GM18858 (cell line): ENCODE data around the gene TSPEAR.

Experiments
- ATAC-seq: cut with Tn5 transposase; IDR thresholded peaks from one replicate; pipeline ENCODE4 v1.9.1; 2021; ENCODE audit not compliant: unreplicated experiment

TSPEAR gene

DNA sequence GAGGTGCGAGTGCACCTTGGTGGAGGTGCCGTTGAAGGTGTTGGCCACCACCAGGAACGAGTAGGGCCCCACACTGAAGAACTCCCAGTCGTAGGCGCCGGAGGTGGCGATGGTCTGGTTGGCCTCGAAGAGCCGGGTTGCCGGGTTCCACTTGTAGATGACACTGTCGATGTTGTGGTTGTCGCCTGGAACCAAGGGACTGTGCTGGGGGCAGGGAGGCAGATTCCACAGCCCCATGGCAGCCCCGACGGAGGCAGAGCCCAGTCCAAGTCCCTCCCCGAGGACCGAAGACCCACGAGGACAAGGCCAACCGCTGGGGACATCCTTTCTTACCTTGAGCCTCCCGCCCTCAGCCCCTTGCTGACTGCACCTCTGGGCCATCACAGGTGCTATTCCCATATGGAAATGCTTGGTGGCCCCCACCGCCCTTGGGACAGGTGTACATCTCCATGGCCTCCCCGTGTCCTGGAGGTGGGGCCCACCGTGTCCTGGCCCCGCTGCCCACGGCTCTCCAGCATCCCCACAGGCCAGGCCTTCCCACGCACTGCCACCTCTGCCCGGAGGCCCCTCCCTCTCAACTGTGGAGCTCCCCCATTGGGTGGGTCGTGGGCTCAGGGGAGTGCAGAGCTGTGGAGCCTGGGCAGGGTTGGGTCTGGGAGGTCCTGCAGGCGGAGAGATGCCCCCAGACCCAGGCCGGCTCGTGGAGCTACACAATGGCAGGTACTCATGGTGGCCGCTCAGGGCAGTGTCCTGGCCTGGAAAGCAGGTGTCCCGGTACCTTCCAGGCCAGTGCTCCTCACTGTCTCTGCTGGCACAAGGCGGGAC, 189.2 kb downstream of the TSPEAR start:
- no peak for ATAC-seq

DNA sequence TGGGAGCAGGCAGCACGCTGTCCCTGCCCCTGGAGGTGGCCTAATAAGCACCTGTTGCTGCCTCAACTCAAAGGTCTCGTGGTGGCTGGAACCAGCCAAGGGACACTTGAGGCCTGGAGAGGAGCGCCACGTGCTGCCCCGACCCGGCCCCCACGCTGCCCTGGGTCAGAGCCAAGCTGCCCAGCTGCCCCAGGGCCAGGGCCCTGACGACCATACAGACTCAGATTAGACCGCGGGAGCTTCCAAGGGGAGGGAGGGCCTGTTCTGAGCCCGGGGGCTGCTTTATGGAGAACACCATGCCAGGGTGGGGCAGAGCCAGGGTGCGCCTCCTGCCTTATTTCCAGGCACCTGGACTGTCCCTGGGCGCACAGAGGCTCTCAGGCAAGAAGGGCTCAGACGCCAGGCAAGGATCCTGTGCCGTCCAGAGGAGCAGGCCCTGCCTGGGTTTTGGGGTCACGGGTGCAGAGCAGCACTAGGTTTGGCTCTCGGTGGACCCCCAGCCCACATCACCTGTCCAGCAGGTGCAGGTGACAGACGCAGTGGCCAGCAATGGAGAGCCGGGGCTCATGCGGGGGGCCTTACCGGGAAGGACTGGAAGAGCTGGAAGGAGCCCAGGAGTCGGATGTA, 190.0 kb downstream of the TSPEAR start:
- ATAC-seq = no peak

DNA sequence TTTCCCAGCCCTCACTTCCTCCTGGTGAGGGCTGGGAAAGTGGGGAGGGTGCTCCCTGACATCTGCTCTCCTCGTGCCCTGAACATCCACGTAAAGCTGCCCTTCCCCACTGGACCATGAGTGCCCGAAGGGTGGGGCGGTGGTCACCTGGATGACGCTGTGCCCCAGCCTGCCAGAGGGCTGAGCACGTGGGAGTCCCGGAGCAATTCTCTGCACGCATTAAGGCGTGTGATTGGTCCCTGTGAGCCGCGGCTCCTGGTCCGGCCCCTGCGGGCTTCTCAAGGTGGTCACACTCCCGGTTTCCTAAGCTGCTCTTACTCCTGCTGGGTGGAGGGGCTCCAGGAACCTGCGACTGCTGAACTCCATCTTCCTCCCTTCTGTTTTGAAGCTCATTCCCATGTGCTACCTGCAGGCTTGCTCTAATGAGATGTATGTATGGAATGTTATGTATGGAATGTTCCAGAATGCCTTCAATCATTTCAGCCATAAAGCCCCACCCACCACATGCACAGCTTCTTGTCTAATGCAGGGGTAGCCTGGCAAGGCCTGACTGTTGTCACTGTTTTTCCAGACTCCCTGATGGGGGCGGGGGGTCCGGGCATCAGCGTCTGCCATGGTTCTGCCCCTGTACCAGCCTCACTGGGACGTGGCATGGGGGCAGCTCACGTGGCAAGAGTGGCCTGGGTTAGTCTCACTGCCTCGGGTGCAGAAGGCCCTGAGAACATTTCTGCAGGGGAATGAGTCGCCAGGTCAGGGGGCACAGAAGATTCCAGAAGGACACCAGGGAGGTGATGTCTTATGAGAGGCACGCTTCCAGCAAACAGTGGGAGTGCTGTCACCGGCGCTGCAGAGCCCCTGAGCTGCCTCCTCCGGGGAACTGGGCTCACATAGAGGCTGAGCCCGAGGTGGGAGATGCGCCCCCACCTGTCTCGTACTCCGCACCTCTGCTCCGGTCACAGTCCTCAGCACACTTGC, 190.8 kb downstream of the TSPEAR start:
- ATAC-seq = no peak

DNA sequence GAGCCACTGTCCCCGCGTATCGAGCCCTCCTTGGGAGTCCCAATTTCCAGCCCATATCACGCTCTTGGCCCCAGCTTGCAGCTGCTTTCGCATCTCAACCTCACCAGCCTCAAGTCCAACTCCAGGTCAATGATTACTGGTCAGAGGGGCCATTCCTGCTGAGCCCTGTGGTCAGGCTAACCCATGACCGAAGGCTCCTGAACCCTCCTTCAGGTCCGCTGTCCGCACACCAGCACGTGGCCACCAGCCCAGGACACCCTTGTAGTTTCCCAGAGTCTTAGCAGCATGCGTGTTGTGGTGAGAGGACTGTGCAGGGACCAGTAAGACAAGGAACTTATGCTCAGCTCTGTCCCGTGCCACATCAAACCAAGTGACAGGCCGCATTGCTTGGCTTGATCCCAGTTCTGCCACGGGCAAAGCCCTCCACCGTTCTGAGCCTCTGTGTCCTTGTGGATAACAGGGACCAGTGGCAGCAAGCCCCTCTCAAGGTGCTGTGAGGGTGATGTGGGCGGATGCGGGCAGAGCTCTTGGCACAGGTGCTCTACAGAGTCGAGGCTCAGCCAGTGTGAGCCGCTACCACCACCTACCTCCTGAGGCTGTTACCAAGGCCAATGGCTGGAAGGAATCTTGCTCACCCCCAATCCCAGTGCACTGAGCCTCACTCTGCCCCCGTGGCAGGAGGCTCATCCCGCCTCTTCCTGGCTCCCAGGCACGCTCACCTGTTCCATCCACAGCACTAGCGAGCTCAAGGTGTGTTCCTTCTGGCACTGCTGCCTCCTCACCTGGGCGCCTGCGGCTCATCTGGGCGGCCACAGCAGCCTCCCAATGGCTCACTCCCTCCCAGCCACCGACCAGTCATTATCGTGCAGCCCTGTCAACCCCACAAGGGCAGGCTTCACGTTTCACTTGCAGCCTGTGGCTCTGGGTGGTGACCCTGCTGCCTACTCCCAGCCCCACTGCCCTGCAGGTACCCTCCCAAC, 191.7 kb downstream of the TSPEAR start:
- ATAC-seq = no peak

DNA sequence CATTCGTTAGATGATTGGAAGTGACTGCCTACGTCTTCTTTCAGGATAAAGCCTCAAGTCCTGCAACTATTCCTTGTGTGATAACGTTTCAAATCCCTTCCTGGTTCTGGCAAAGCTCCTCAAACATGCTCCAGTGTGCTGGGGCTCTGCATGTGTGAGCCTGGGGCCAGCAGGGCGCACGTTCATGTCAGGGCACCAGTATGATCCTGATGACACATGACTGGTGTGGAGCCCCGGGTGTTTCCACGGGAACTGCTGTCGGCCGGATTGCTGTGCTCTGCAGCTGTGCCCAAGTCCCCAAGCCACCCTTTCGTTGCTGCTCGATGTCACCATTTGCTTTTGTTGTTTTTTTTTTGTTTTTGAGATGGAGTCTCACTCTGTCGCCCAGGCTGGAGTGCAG, 192.7 kb downstream of the TSPEAR start:
- no peak for ATAC-seq

DNA sequence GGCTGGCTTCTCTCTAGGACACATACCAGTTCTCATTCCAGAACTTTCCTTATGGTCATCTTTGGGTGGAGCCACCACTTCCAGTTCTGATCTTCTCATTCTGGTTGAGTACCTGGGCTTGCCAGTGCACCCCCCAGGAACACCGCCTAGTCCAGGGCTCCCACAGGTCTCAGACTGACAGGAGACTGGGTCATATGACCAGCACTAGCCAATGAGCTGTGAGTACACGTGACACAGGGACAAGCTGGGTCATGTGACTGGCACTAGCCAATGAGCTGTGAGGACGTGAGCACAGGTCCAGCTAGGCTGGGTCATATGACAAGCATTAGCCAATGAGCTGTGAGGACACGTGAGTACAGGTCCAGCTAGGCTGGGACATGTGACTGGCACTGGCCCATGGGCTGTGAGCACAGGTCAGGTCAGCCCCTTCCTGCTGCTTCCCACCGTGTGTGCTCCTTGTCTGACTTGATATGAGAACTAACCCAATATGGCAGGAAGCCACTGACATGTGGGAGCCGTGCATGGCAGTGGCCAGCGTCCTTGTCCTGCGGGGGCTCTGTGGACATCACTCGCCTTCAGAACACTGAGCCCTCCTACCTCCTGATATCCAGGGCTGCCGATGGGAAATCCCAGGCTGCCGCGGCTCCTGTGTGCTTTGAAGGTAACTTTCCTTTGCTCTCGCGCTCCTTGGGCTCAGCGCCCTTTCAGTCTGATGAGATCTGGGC, 194.0 kb downstream of the TSPEAR start:
- ATAC-seq = no peak

GRCh38 chr21:44516828-44517174, 194.6 kb downstream of the TSPEAR start:
- no peak for ATAC-seq

GRCh38 chr21:44516342-44516741, 195.0 kb downstream of the TSPEAR start:
- ATAC-seq = no peak

- ATAC-seq = no peak
These were observed 195.8 kb downstream of the TSPEAR start for GRCh38 chr21:44515359-44516165.

DNA sequence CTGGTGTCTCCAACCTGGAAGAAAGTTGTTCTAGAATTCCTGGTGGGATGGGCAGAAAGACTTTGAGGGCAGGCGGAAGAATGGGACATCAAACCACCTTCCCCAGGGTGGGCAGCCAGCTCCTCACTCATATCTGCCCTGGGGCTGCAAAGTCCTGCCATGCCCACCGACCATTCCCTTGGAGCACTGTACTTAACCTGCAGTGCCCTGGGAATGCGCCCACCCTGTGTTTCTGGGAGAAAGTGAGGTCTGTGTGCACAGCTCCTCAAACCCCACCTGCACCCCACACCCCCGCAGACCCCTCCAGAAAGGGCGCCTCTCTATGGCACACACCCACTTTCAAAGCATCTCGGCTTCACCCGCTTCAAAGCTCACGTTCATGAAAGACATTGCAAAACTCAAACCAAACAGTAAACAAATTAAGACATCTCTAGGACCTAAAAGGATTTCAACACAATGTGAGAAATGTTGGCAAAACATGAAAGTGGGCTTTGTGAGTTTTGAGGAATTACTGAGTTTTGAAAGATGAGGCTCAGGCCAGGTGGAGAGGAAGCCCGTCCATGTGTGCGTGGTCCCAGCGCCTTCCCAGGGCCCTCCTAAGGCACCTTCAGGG, 196.5 kb downstream of the TSPEAR start:
- no peak for ATAC-seq

DNA sequence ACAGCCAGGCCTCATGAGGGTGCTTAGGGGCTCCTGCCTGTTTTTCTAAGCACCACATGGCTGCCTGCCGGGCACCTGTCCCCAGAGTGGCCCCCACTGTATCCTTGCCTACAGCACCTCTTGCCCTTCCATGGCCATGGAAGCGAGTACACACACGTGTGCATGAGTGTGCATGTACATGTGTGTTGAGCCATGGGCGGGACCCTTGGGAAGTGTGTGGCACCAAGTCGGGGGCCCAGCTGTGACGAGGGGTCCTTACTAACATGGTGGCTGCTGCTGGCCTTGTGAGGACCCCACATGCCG, 197.2 kb downstream of the TSPEAR start:
- no peak for ATAC-seq

DNA sequence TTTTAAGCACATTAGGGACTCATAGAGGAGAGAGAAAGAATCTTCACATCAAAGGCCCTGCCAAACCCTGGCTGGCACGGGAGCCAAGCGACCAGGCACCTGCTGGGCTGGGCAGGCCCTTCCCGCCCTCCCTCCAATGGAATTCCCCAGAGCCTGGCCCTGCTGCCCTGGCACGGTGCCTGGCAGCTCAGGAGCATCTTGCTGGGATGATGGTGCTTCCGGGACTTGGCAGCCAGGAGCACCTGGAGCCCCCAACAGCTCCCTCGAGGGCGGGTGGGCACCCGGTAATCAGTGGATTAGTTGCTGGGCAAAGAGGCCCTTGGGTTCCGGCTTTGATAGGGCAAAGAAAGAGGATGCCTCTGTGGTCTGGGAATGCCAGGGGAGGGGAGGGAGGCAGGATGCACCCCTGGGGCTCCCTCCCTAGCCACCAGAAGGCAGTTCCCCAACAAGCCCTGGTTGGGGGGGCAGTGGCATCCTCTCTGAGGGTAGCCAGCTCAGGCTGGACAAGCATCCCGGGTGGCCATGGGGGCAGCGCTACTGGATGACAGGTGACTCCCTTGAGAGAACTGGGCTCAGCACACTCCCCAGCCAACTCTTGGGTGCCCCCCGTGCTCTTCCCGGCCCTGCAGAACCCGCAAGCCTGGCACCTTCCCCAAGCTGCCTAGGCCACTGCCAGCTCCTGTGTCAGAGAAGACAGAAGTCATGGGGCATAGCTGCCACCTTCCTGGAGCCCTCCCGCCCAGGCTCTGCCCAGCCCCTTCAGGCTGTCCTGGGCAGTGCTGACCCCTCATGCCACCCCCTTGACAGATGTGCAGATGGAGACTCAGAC, 197.8 kb downstream of the TSPEAR start:
- no peak for ATAC-seq

GRCh38 chr21:44512496-44513388, 198.6 kb downstream of the TSPEAR start:
- no peak for ATAC-seq

- no peak for ATAC-seq
These were observed 199.5 kb downstream of the TSPEAR start for GRCh38 chr21:44511938-44512275.

- no peak for ATAC-seq
These were observed 200.0 kb downstream of the TSPEAR start for GRCh38 chr21:44511219-44511937.

GRCh38 chr21:44510508-44511218, 200.7 kb downstream of the TSPEAR start:
- no peak for ATAC-seq
